ENCODE results near the gene PDC. TPM values are rescaled to one million over a fixed set of nuclear protein-coding genes. Genes with fewer than 3 reads are reported as not detected.

PDC gene
- polyA plus RNA-seq, 2 of the 4 experiments (the other 2 are of a cell fraction): not detected

DNA sequence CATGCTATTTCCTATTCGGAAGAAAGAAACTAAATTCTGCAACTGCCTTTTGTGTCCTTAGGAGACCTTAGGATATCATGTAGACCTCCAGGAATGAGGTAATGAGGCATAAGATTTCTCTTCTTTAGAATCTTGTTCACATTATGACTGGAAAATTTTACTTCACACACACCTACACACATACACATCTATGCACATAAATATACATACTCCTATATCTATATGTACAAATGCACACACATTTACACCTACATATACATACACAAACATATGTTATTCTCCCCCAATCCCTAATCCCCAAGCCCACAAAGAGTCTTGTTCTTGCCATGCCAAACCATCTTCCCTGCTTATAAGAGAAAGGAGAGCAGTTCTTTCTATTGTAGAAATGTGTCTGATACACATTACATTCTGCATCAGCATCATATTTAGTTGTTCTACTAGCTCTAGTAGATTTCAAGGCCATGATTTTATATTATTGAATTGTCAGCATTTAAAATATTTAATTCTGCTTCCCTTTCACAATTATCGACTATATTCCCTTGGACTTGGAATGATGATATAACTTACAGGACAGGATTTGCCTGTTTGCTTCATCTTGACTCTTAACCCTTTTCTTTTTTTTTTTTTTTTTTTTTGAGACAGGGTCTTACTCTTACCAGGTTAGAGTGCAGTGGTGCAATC is 35.4 kb upstream of the PDC start:
- peaks cover 79% of the 10 kb centered on the region for H3K4me1 ChIP-seq
- ChIA-PET POLR2A (no interaction called here), CTCF (interaction anchor here (1.1 to 1.2 kb wide), 2 partner anchors 75 to 184 kb away, joined by 3 to 6 read pairs; partner anchors contain the start of gene PTGS2)
- peaks cover 2% of the 10 kb centered on the region; the same call in 1 of the 3 replicates for H3K9me3 ChIP-seq
- TF ChIP-seq POLR2AphosphoS2 (conservative IDR thresholded peaks at IDR 0.05; ENCODE audit: low read length) (no peak), EHMT2 (IDR thresholded peaks at IDR 0.05; ENCODE audit: low read depth) (no peak), SREBF2 (IDR thresholded peaks at IDR 0.05) (no peak), MAFK (IDR thresholded peaks at IDR 0.05; ENCODE audit: partially characterized antibody) (peak; percentile 58), MYC (IDR thresholded peaks at IDR 0.05; ENCODE audit: borderline replicate concordance, low read length) (no peak), HOXB5 (CRISPR knock-in tag; IDR thresholded peaks at IDR 0.05) (no peak), CHD4 (IDR thresholded peaks at IDR 0.05; ENCODE audit: borderline replicate concordance) (no peak)
- WGBS (ENCODE audit: missing lambda C conversion rate): 93% methylated on average over 2 of the region's 2 CpGs
- H3K4me2 ChIP-seq: no peak overlapping the region
- H3K27ac ChIP-seq: peak overlapping the region; percentile 53 to 80; a peak in 5 of 6 replicates
- H3K4me3 ChIP-seq: no peak overlapping the region
- no peak for DNase-seq (ENCODE audit: low read depth in 1 of 2, low spot score in 1 of 2)
- FAIRE-seq: no peak
- no peak for ATAC-seq

DNA sequence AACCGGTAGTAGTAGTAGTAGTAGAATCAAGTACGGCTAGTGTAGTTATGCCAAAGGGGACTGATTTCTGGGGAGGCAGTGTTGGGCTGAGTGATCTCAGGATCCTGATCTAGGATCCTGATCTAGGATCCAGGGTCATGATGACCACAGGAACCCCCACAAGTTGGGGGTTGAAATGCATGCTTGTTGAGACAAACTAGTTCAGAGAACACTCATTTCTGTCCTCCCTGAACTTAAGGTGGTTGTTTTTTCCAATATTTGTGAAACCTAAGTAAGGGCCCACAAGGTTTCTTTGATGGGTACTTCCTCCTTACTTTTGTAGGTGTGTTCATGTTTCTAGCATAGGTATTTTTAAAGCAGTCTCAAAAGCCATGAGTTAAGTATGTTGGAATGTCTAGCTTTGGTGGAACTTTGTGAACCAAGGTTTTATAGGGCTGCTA is 33.9 kb upstream of the PDC start:
- FAIRE-seq (no peak), ATAC-seq (no peak), DNase-seq (ENCODE audit: low read depth in 1 of 2, low spot score in 1 of 2) (peak in 1 of 2 experiments; percentile 28)
- WGBS (ENCODE audit: missing lambda C conversion rate): 87% methylated on average over 2 of the region's 2 CpGs
- H3K4me2 ChIP-seq: peak overlapping the region; percentile 22; the same call in 2 of the 3 replicates
- H3K4me1 ChIP-seq: peaks cover 65% of the 10 kb centered on the region
- ChIA-PET CTCF (interaction anchor here (0.6 kb wide), 1 partner anchor 196 kb away, joined by 3 read pairs; no protein-coding TSS in a partner anchor), POLR2A (no interaction called here)
- peaks cover 2% of the 10 kb centered on the region; the same call in 1 of the 3 replicates for H3K9me3 ChIP-seq
- H3K4me3 ChIP-seq: no peak overlapping the region
- TF ChIP-seq CHD2 (IDR thresholded peaks at IDR 0.05; ENCODE audit: low read length, partially characterized antibody) (no peak), GATA3 (IDR thresholded peaks at IDR 0.05; ENCODE audit: borderline replicate concordance) (peak; percentile 32; the same call in 1 of the 2 replicates), FOSB (CRISPR knock-in tag; IDR thresholded peaks at IDR 0.05) (no peak)
- peak overlapping the region; percentile 66 to 80 for H3K27ac ChIP-seq

DNA sequence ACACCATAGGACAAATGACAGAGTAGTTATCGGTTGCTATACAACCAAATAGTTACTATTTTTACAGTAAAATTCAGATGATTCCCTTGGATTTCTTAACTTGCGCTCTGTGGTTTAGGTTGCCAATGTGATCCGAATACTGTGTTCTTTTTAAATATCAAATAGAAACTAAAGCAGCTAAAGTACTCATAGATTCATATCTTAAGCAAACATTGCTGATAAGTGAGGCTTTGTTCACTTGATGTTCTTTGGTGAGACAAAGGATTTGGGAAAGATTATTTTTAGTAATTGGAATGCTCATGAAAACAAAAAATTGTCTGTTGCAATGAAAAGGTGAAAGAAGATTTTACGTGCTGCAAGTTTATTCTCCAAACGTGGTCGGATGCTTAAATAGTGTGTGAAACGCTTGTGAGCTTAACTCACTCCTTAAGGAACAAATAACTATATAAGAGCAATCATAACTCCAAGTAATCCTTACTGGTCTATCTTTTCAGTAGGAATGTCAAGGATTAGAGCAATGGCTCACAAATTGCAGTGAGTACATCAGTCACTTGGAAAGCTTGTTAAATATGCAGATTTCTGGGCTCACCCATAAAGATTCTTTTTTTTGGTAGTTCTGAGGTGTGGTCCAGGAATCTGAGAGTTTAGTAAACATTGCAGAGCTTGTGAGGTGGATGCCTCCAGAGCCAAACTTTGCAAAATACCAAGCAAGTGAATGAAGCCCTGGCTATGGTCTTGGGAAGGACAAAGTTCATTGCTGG is 31.8 kb upstream of the PDC start:
- peaks cover 2% of the 10 kb centered on the region; the same call in 1 of the 3 replicates for H3K9me3 ChIP-seq
- DNase-seq (ENCODE audit: low read depth in 1 of 2, low spot score in 1 of 2) (peak in 1 of 2 experiments; percentile 71), FAIRE-seq (peak; percentile 51), ATAC-seq (peak; percentile 56 to 90; a peak in 5 of 6 replicates)
- H3K4me2 ChIP-seq: peak overlapping the region; percentile 76
- peaks cover 47% of the 10 kb centered on the region for H3K4me1 ChIP-seq
- WGBS (ENCODE audit: missing lambda C conversion rate): 2% methylated on average over 7 of the region's 7 CpGs
- H3K4me3 ChIP-seq: peak overlapping the region; percentile 17; the same call in 2 of the 3 replicates
- CTCF ChIA-PET: interaction anchor here (1.0 to 1.2 kb wide), 2 partner anchors 10 to 125 kb away, joined by 3 read pairs; no protein-coding TSS in a partner anchor
- H3K27ac ChIP-seq: peak overlapping the region; percentile 76 to 80
- POLR2A ChIA-PET: interaction anchor here (1.2 kb wide), 1 partner anchor 188 kb away, joined by 7 read pairs; the partner anchor contains the start of gene PTGS2
- TF ChIP-seq GATA3 (IDR thresholded peaks at IDR 0.05; ENCODE audit: borderline replicate concordance): peak; percentile 88
- no peak for TF ChIP-seq CHD4 (IDR thresholded peaks at IDR 0.05; ENCODE audit: borderline replicate concordance)
- TF ChIP-seq TP53 (CRISPR knock-in tag; IDR thresholded peaks at IDR 0.05): no peak
- 0 out of 5 replicates have a peak, but pooled peaks of 1 of the 2 experiments have one; percentile 22 for TF ChIP-seq JUN (IDR thresholded peaks at IDR 0.05)
- no peak for TF ChIP-seq KDM5A (IDR thresholded peaks at IDR 0.05)
- peak; percentile 19; the same call in 1 of the 2 replicates for TF ChIP-seq JUNB (IDR thresholded peaks at IDR 0.05)
- TF ChIP-seq FOSL2 (IDR thresholded peaks at IDR 0.05): no peak
- TF ChIP-seq FOSL2 (CRISPR knock-in tag; IDR thresholded peaks at IDR 0.05): peak; percentile 31
- peak in 1 of 2 experiments; percentile 18; a peak in 1 of 5 replicates for TF ChIP-seq RAD21 (conservative IDR thresholded peaks at IDR 0.05 in 1 of 2, IDR thresholded peaks at IDR 0.05 in 1 of 2)
- TF ChIP-seq EP300 (IDR thresholded peaks at IDR 0.05): peak in 1 of 2 experiments; percentile 10; a peak in 1 of 5 replicates
- TF ChIP-seq POLR2AphosphoS2 (conservative IDR thresholded peaks at IDR 0.05; ENCODE audit: low read length): no peak
- TF ChIP-seq KDM1A (IDR thresholded peaks at IDR 0.05; ENCODE audit: low read depth): no peak
- TF ChIP-seq SREBF2 (IDR thresholded peaks at IDR 0.05): no peak
- TF ChIP-seq, protein P1, sequence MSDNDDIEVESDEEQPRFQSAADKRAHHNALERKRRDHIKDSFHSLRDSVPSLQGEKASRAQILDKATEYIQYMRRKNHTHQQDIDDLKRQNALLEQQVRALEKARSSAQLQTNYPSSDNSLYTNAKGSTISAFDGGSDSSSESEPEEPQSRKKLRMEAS (IDR thresholded peaks at IDR 0.05): peak; percentile 13; the same call in 1 of the 2 replicates
- TF ChIP-seq MAFK (IDR thresholded peaks at IDR 0.05; ENCODE audit: partially characterized antibody): no peak
- no peak for TF ChIP-seq ZFP36 (IDR thresholded peaks at IDR 0.05; ENCODE audit: borderline replicate concordance, partially characterized antibody)
- no peak for TF ChIP-seq MYC (IDR thresholded peaks at IDR 0.05; ENCODE audit: borderline replicate concordance, low read length)
- TF ChIP-seq CBX8 (IDR thresholded peaks at IDR 0.05): no peak
- TF ChIP-seq ZSCAN20 (CRISPR knock-in tag; IDR thresholded peaks at IDR 0.05): no peak
